PC-9 (cell line): Measurements from ENCODE around the gene SLC38A6. TPM values are rescaled to one million over a fixed set of nuclear protein-coding genes. Genes with fewer than 3 reads are reported as not detected.

ENCODE experiments used
- Bru-seq: library from RNA; stranded (reverse); fragments of 400-500 nt; gene quantifications from one replicate; lab custom pipeline; 2021; lab: Mats Ljungman, UMichigan
- BruChase-seq, 2 experiments: library from RNA; stranded (reverse); fragments of 400-500 nt; gene quantifications; one replicate each; lab custom pipeline; 2021; lab: Mats Ljungman, UMichigan
- BruUV-seq: library from RNA; stranded (reverse); fragments of 400-500 nt; replicated peaks from 2 replicates; lab custom pipeline; 2021; lab: Mats Ljungman, UMichigan
- CTCF ChIA-PET: fragments of 300-600 bp; sonication (Branson Sonifier 250); formaldehyde crosslinking; loops from one replicate; lab custom pipeline; 2022; ENCODE audit warnings: antibody characterized with exemption; lab: Charles Lee
- POLR2A ChIA-PET: fragments of 300-600 bp; sonication (Branson Sonifier 250); formaldehyde crosslinking; loops from one replicate; lab custom pipeline; 2022; ENCODE audit warnings: antibody characterized with exemption; ENCODE audit not compliant: unreplicated experiment; lab: Charles Lee
- DNase-seq, 2 experiments: peaks; one replicate each; pipeline versions ENCODE4 v3.0.0 to v3.0.0-alpha.2; 2015 to 2022; ENCODE audit warnings: mixed read lengths in 1 of 2
- H2AFZ ChIP-seq: fragments of 200-600 bp; sonication (generic); 2 replicates; pipeline ENCODE4 v1.8.1; 2017; ENCODE audit warnings: antibody characterized with exemption
- H3F3A ChIP-seq: fragments of 200-600 bp; sonication (generic); 2 replicates; pipeline ENCODE4 v1.8.1; 2017; ENCODE audit warnings: antibody characterized with exemption, mild to moderate bottlenecking, low read depth; ENCODE audit not compliant: insufficient read depth
- H3K27ac ChIP-seq: fragments of 200-600 bp; sonication (generic); 2 replicates; pipeline ENCODE4 v1.6.1; 2016; ENCODE audit warnings: mixed run types
- H3K27me3 ChIP-seq: fragments of 200-600 bp; sonication (generic); 2 replicates; pipeline ENCODE4 v1.6.1; 2016; ENCODE audit warnings: low read depth, mixed run types; ENCODE audit not compliant: insufficient read depth
- H3K36me3 ChIP-seq: fragments of 200-600 bp; sonication (generic); 2 replicates; pipeline ENCODE4 v1.6.1; 2016; ENCODE audit warnings: low read depth, mixed run types
- H3K4me1 ChIP-seq: fragments of 200-600 bp; sonication (generic); replicated peaks from 2 replicates; pipeline ENCODE4 v1.6.1; 2016; ENCODE audit warnings: mixed run types; ENCODE audit not compliant: insufficient read depth
- H3K4me2 ChIP-seq: fragments of 200-600 bp; sonication (generic); 2 replicates; pipeline ENCODE4 v1.6.1; 2017; ENCODE audit warnings: mixed run types
- H3K4me3 ChIP-seq: fragments of 200-600 bp; sonication (generic); 2 replicates; pipeline ENCODE4 v1.6.1; 2016; ENCODE audit warnings: mixed run types
- H3K79me2 ChIP-seq: fragments of 200-600 bp; sonication (generic); 2 replicates; pipeline ENCODE4 v1.6.1; 2017; ENCODE audit warnings: low read depth, mixed run types
- H3K9me2 ChIP-seq: fragments of 200-600 bp; sonication (generic); 2 replicates; pipeline ENCODE4 v1.8.1; 2017; ENCODE audit warnings: mild to moderate bottlenecking; ENCODE audit not compliant: insufficient read depth
- H3K9me3 ChIP-seq: fragments of 200-600 bp; sonication (generic); 2 replicates; pipeline ENCODE4 v1.8.1; 2016; ENCODE audit warnings: low read depth; ENCODE audit not compliant: insufficient read depth
- H4K20me1 ChIP-seq: fragments of 200-600 bp; sonication (generic); 2 replicates; pipeline ENCODE4 v1.8.1; 2017; ENCODE audit not compliant: insufficient read depth
- CTCF ChIP-seq: fragments of 200-600 bp; sonication (generic); conservative IDR thresholded peaks from 2 replicates; pipeline ENCODE4 v1.6.1; 2017; ENCODE audit warnings: mixed run types, antibody characterized with exemption, mild to moderate bottlenecking, moderate library complexity
- EZH2 ChIP-seq: fragments of 200-600 bp; sonication (generic); IDR thresholded peaks from 2 replicates; pipeline ENCODE4 v1.8.0; 2017; ENCODE audit warnings: antibody characterized with exemption, low read depth
- intact Hi-C: fragments of 100-400 bp; cut with micrococcal nuclease; formaldehyde crosslinking; loops from one replicate; pipeline ENCODE4 v1.10.0; 2022; ENCODE audit not compliant: unreplicated experiment
- long read RNA-seq: library from polyadenylated mRNA; stranded (forward); transcript quantifications from one replicate; pipeline ENCODE4 v2.0.0, GENCODE V29; 2022
- total RNA-seq: library from RNA; stranded (reverse); gene quantifications from 2 replicates; pipeline ENCODE4 v1.2.3, GENCODE V29; 2021

Gene SLC38A6
- total RNA-seq (44.7 and 45.5 TPM in 2 replicates), Bru-seq, nascent RNA (percentile 87 among the genes with signal in this experiment), BruChase-seq, experiment 1, labeled RNA remaining after a 2-hour chase (percentile 92 among the genes with signal in this experiment), BruChase-seq, experiment 2, labeled RNA remaining after a 6-hour chase (percentile 68 among the genes with signal in this experiment)
- long read RNA-seq, transcript SLC38A6-201 (16 exons, 1,688 nt) = major isoform, 34 of 66 reads
- long read RNA-seq, partial matches to known transcripts = 5 of 66 reads
- long read RNA-seq, other reads (novel, unspliced or antisense) = 25 of 66 reads

- Histone ChIP-seq H3K27me3 (no peaks in the 10 kb centered on the region), H3F3A (peaks cover 9% of the 10 kb centered on the region; the same call in 1 of the 2 replicates), H3K27ac (peak within 1 kb of the TSS; percentile 78), H3K4me1 (peaks cover 36% of the 10 kb centered on the region), H3K4me2 (peak within 1 kb of the TSS; percentile 90), H2AFZ (peak within 1 kb of the TSS; percentile 98), H3K9me3 (no peaks in the 10 kb centered on the region), H3K79me2 (peaks cover 70% of the 10 kb centered on the region), H4K20me1 (no peaks in the 10 kb centered on the region), H3K4me3 (peak within 1 kb of the TSS; percentile 99), H3K36me3 (peaks cover 31% of the 10 kb centered on the region), H3K9me2 (no peaks in the 10 kb centered on the region)
- ChIA-PET POLR2A (interaction anchor here (0.7 to 1.1 kb wide), 3 partner anchors 12 to 253 kb away, joined by 3 to 5 read pairs (median 5); no protein-coding TSS in a partner anchor), CTCF (interaction anchor here (0.5 to 0.8 kb wide), 3 partner anchors 257 to 326 kb away, joined by 3 to 9 read pairs (median 5); partner anchors contain the start of gene SIX4)
- TF ChIP-seq EZH2 (no peak), CTCF (no peak)
- intact Hi-C loops = loop anchor here (1.0 to 5.0 kb wide), 7 partner anchors 46 to 356 kb away; partner anchors contain the start of gene SIX1
- TSS peak; percentile 58 for BruUV-seq
- peak; percentile 92 to 95 for DNase-seq
Observed at GRCh38 chr14:60980811-60981632, at the start of gene SLC38A6, which contains the start of gene TRMT5. Gene SLC38A6, plus strand, starts transcription at chr14:60981245. Its CDS starts 33 bp downstream, at chr14:60981278. Gene TRMT5, minus strand, starts transcription at chr14:60981079. Its CDS starts 106 bp downstream, at chr14:60980973.

GRCh38 chr14:60933920-60934655 is 47.0 kb upstream of the SLC38A6 start:
- Histone ChIP-seq H3K36me3 (no peaks in the 10 kb centered on the region), H3F3A (no peaks in the 10 kb centered on the region), H3K27me3 (no peaks in the 10 kb centered on the region), H4K20me1 (0 out of 2 replicates have a peak, but pooled peaks cover 6% of the 10 kb centered on the region), H3K4me2 (no peak overlapping the region), H3K4me3 (no peak overlapping the region), H3K9me2 (0 out of 2 replicates have a peak, but pooled peaks cover 4% of the 10 kb centered on the region), H3K4me1 (no peaks in the 10 kb centered on the region), H2AFZ (no peak overlapping the region), H3K9me3 (no peaks in the 10 kb centered on the region), H3K27ac (no peak overlapping the region), H3K79me2 (0 out of 2 replicates have a peak, but pooled peaks cover 4% of the 10 kb centered on the region)
- ChIA-PET CTCF (no interaction called here), POLR2A (no interaction called here)
- intact Hi-C loops = no loop called here
- no peak for DNase-seq
- no TSS peak for BruUV-seq
- TF ChIP-seq EZH2 = no peak
- TF ChIP-seq CTCF = no peak
